MM.1S (cell line): ENCODE measurements around the gene ID1.
"Not testable (repeated sequence)": the region's sequence is repeated elsewhere in the genome, so short reads cannot be mapped to it uniquely, and the experiment has no call there.

Experiments used
- DNase-seq: peaks from one replicate; pipeline ENCODE4 v3.0.0-alpha.2; 2015
- H2AFZ ChIP-seq: fragments of 300-600 bp; sonication (generic); 2 replicates; pipeline ENCODE4 v1.6.0; 2016; ENCODE audit warnings: antibody characterized with exemption, low read length
- H3F3A ChIP-seq: fragments of 300-600 bp; sonication (generic); 2 replicates; pipeline ENCODE4 v1.6.1; 2016; ENCODE audit warnings: mild to moderate bottlenecking, antibody characterized with exemption, low read length, moderate library complexity, mixed read lengths; ENCODE audit not compliant: insufficient read depth
- H3K27ac ChIP-seq: fragments of 300-600 bp; sonication (generic); 2 replicates; pipeline ENCODE4 v1.5.1; 2016; ENCODE audit warnings: mild to moderate bottlenecking, low read length
- H3K27me3 ChIP-seq: fragments of 300-600 bp; sonication (generic); replicated peaks from 2 replicates; pipeline ENCODE4 v1.6.0; 2016; ENCODE audit warnings: low read length; ENCODE audit not compliant: insufficient read depth
- H3K36me3 ChIP-seq: fragments of 300-600 bp; sonication (generic); replicated peaks from 2 replicates; pipeline ENCODE4 v1.6.1; 2016; ENCODE audit warnings: mild to moderate bottlenecking, low read length, mixed read lengths; ENCODE audit not compliant: insufficient read depth
- H3K4me1 ChIP-seq: fragments of 300-600 bp; sonication (generic); 2 replicates; pipeline ENCODE4 v1.6.1; 2016; ENCODE audit warnings: low read length, mixed read lengths
- H3K4me2 ChIP-seq: fragments of 300-600 bp; sonication (generic); 2 replicates; pipeline ENCODE4 v1.6.0; 2016; ENCODE audit warnings: low read depth, low read length
- H3K4me3 ChIP-seq: fragments of 300-600 bp; sonication (generic); 2 replicates; pipeline ENCODE4 v1.5.1; 2016; ENCODE audit warnings: low read length, mixed read lengths
- H3K79me2 ChIP-seq: fragments of 300-600 bp; sonication (generic); 2 replicates; pipeline ENCODE4 v1.6.1; 2016; ENCODE audit warnings: mixed run types, low read length, mixed read lengths
- H3K9ac ChIP-seq: fragments of 300-600 bp; sonication (generic); 2 replicates; pipeline ENCODE4 v1.6.1; 2016; ENCODE audit warnings: low read length, mixed read lengths
- H3K9me2 ChIP-seq: fragments of 300-600 bp; sonication (generic); replicated peaks from 2 replicates; pipeline ENCODE4 v1.6.1; 2016; ENCODE audit warnings: mild to moderate bottlenecking, low read length, mixed read lengths; ENCODE audit not compliant: insufficient read depth
- H3K9me3 ChIP-seq: fragments of 300-600 bp; sonication (generic); replicated peaks from 2 replicates; pipeline ENCODE4 v1.6.1; 2016; ENCODE audit warnings: mild to moderate bottlenecking, low read length, mixed read lengths; ENCODE audit not compliant: insufficient read depth
- H4K20me1 ChIP-seq: fragments of 300-600 bp; sonication (generic); 2 replicates; pipeline ENCODE4 v1.6.1; 2016; ENCODE audit warnings: mild to moderate bottlenecking, low read length, moderate library complexity, mixed read lengths; ENCODE audit not compliant: insufficient read depth
- EZH2 ChIP-seq: fragments of 300-600 bp; sonication (generic); optimal IDR thresholded peaks from 2 replicates; pipeline ENCODE3; 2017; ENCODE audit warnings: low read depth, mild to moderate bottlenecking, antibody characterized with exemption, low read length, mixed read lengths
- EZH2phosphoT487 ChIP-seq: fragments of 300-600 bp; sonication (generic); IDR thresholded peaks from 2 replicates; pipeline ENCODE4 v1.6.1; 2018; ENCODE audit warnings: antibody characterized with exemption, low read length
- TF ChIP-seq, protein P1 (sequence below): fragments of 300-600 bp; sonication (generic); IDR thresholded peaks from 2 replicates; pipeline ENCODE4 v1.5.1; 2016; ENCODE audit warnings: antibody characterized with exemption, low read length, mixed read lengths

ID1 gene

DNA sequence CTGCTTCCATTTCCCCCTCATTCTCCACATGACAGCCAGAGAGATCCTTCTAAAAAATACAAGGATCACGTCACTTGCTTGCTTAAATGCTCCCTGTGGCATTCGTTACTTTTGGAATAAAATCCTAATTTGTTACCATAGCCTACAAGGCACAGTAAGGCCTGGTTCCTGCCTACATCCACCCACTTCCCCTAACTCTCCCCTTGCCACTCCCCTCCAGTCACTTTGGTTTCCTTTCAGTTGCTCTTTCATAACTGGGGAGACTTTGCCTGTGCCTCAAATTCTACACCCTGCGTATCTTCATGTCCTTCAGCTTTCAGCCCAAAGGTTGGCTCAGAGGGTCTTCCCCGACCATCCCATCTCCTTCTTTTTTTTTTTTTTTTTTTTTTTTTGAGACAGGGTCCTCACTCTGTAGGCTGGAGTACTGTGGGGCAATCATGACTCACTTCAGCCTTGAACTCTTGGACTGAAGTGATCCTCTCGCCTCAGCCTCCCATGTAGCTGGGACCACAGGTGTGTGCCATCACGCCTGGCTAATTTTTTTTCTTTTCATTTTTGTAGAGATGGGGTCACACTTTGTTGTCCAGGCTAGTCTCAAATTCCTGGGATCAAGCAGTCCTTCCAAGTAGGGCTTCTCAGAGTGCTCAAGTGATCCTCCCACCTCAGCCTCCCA lies 12.5 kb downstream of the ID1 start:
- Histone ChIP-seq H3K27me3 (no peaks in the 10 kb centered on the region), H3K9me2 (no peaks in the 10 kb centered on the region), H3K4me2 (no peak overlapping the region), H3F3A (no peaks in the 10 kb centered on the region), H3K27ac (no peak overlapping the region), H3K9me3 (no peaks in the 10 kb centered on the region), H3K4me3 (no peak overlapping the region), H3K79me2 (no peaks in the 10 kb centered on the region), H2AFZ (no peak overlapping the region), H3K4me1 (peaks cover 9% of the 10 kb centered on the region), H3K36me3 (no peaks in the 10 kb centered on the region), H4K20me1 (no peaks in the 10 kb centered on the region), H3K9ac (no peak overlapping the region)
- TF ChIP-seq EZH2phosphoT487 (no peak), EZH2 (no peak)
- TF ChIP-seq, protein P1, sequence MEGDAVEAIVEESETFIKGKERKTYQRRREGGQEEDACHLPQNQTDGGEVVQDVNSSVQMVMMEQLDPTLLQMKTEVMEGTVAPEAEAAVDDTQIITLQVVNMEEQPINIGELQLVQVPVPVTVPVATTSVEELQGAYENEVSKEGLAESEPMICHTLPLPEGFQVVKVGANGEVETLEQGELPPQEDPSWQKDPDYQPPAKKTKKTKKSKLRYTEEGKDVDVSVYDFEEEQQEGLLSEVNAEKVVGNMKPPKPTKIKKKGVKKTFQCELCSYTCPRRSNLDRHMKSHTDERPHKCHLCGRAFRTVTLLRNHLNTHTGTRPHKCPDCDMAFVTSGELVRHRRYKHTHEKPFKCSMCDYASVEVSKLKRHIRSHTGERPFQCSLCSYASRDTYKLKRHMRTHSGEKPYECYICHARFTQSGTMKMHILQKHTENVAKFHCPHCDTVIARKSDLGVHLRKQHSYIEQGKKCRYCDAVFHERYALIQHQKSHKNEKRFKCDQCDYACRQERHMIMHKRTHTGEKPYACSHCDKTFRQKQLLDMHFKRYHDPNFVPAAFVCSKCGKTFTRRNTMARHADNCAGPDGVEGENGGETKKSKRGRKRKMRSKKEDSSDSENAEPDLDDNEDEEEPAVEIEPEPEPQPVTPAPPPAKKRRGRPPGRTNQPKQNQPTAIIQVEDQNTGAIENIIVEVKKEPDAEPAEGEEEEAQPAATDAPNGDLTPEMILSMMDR = no peak
- no peak for DNase-seq

DNA sequence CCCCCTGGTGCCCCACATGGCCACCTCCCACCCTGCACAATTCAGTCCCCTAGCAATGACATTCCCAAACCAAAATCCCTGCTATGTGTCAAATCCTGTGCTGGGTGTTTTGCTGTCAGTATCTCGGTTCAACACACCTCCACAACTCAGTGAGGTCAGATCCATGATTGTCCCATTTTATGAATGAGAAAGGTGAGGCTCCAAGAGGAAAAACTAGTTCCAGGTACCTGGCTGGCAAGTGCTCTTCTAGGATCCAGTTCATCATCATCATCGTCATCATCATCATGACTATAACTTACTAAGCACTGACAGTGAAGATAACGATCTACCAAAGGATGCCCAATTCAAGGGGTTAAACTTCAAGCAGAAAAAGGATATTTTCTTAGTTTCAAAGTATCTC lies 15.2 kb downstream of the ID1 start:
- Histone ChIP-seq H3K27ac (no peak overlapping the region), H3K9me2 (no peaks in the 10 kb centered on the region), H3K9me3 (no peaks in the 10 kb centered on the region), H3K36me3 (no peaks in the 10 kb centered on the region), H3K4me2 (no peak overlapping the region), H3K27me3 (no peaks in the 10 kb centered on the region), H3K9ac (no peak overlapping the region), H3K79me2 (no peaks in the 10 kb centered on the region), H3K4me3 (no peak overlapping the region), H4K20me1 (no peaks in the 10 kb centered on the region), H3K4me1 (peaks cover 9% of the 10 kb centered on the region), H2AFZ (no peak overlapping the region), H3F3A (no peaks in the 10 kb centered on the region)
- TF ChIP-seq, protein P1 = no peak
- TF ChIP-seq EZH2phosphoT487 = no peak
- no peak for TF ChIP-seq EZH2
- DNase-seq = no peak

DNA sequence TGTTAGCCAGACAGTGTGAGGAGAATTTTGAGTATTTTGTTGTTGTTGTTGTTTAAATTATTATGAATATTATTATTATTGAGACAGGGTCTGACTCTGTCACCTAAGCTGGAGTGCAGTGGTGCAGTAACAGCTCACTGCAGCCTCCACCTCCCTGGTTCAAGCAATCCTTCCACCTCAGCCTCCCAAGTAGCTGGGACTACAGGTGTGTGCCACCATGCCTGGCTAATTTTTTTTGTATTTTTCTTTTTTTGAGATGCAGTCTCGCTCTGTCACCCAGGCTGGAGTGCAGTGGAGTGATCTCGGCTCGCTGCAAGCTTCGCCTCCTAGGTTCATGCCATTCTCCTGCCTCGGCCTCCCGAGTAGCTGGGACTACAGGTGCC lies 18.0 kb downstream of the ID1 start:
- not testable (repeated sequence) for H3K36me3 ChIP-seq, H3K9ac ChIP-seq, H3K27me3 ChIP-seq, H2AFZ ChIP-seq, H3K9me2 ChIP-seq, H3K4me1 ChIP-seq, DNase-seq, H3K4me3 ChIP-seq, H3F3A ChIP-seq, H3K27ac ChIP-seq, H4K20me1 ChIP-seq, H3K4me2 ChIP-seq, H3K9me3 ChIP-seq, H3K79me2 ChIP-seq

DNA sequence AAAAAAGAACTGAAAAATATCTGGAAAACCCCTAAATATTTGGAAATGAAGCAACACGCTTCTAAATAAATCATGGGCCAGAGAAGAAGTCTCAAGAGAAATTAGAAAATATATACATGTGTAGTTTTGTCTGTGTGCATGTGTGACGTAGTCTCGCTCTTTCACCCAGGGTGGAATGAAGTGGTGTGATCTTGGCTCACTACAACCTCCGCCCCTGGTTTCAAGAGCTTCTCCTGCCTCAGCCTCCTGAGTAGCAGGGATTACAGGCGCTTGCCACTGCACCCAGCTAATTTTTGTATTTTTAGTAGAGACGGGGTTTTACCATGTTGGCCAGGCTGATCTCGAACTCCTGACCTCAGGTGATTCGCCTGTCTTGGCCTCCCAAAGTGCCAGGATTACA lies 21.4 kb downstream of the ID1 start:
- H3K27me3 ChIP-seq, H2AFZ ChIP-seq, H3K4me2 ChIP-seq: not testable (repeated sequence)

DNA sequence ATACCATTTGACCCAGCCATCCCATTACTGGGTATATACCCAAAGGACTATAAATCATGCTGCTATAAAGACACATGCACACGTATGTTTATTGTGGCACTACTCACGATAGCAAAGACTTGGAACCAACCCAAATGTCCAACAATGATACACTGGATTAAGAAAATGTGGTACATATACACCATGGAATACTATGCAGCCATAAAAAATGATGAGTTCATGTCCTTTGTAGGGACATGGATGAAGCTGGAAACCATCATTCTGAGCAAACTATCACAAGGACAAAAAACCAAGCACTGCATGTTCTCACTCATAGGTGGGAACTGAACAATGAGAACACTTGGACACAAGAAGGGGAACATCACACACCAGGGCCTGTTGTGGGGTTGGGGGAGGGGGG lies 23.0 kb downstream of the ID1 start:
- H3K4me3 ChIP-seq, H3K4me2 ChIP-seq, H3K4me1 ChIP-seq, H3K79me2 ChIP-seq, H3F3A ChIP-seq, H3K9ac ChIP-seq, H3K9me3 ChIP-seq, DNase-seq, H3K27me3 ChIP-seq, H2AFZ ChIP-seq, H3K27ac ChIP-seq, H4K20me1 ChIP-seq, H3K36me3 ChIP-seq, H3K9me2 ChIP-seq: not testable (repeated sequence)

More for the DNA sequence above, 21.4 kb downstream of the ID1 start:
- not testable (repeated sequence) for H3K27ac ChIP-seq, H3K4me1 ChIP-seq, H3K4me3 ChIP-seq, DNase-seq, H3K36me3 ChIP-seq, H3F3A ChIP-seq, H3K9me2 ChIP-seq, H3K79me2 ChIP-seq, H3K9ac ChIP-seq, H3K9me3 ChIP-seq, H4K20me1 ChIP-seq
